H1 (cell line): ENCODE measurements around the gene PLOD1. TPM values are rescaled to one million over a fixed set of nuclear protein-coding genes. Genes with fewer than 3 reads are reported as not detected.

Source experiments
- CTCF ChIA-PET: fragments of 300-600 bp; sonication (Branson Sonifier 250); formaldehyde crosslinking; loops from one replicate; lab custom pipeline; 2021; ENCODE audit not compliant: partially characterized antibody; lab: Charles Lee
- POLR2A ChIA-PET: fragments of 300-600 bp; sonication (Branson Sonifier 250); formaldehyde crosslinking; loops from one replicate; lab custom pipeline; 2021; ENCODE audit warnings: inconsistent platforms; ENCODE audit not compliant: partially characterized antibody; lab: Charles Lee
- DNase-seq, 2 experiments: peaks; one replicate each; pipeline versions ENCODE4 v3.0.0 to v3.0.0-alpha.2; 2010 to 2022; ENCODE audit warnings: low spot score in 2 of 2, low read depth in 1 of 2, mixed read lengths in 1 of 2
- FAIRE-seq: peaks from 2 replicates; lab custom pipeline; 2011; peaks lifted over from hg19 to GRCh38; lab: Jason Lieb, UNC
- H2AFZ ChIP-seq: 2 replicates; pipeline ENCODE4 v1.8.1; 2012; ENCODE audit warnings: low read length, inconsistent platforms
- H2AK5ac ChIP-seq: 2 replicates; pipeline ENCODE4 v1.6.1; 2013; ENCODE audit warnings: low read depth, low read length
- H2BK120ac ChIP-seq: replicated peaks from 2 replicates; pipeline ENCODE3; 2013; ENCODE audit warnings: low read depth, low read length, inconsistent platforms
- H2BK12ac ChIP-seq: 2 replicates; pipeline ENCODE4 v1.6.1; 2013; ENCODE audit warnings: low read depth, low read length
- H2BK15ac ChIP-seq: 2 replicates; pipeline ENCODE4 v1.6.1; 2013; ENCODE audit warnings: low read length
- H2BK20ac ChIP-seq: 2 replicates; pipeline ENCODE4 v1.6.1; 2013; ENCODE audit warnings: low read length
- H2BK5ac ChIP-seq: 2 replicates; pipeline ENCODE4 v1.6.1; 2013; ENCODE audit warnings: low read depth, low read length
- H3K14ac ChIP-seq: 2 replicates; pipeline ENCODE4 v1.6.1; 2013; ENCODE audit warnings: inconsistent platforms; ENCODE audit not compliant: insufficient read length
- H3K18ac ChIP-seq: 2 replicates; pipeline ENCODE4 v1.6.1; 2013; ENCODE audit warnings: low read length; ENCODE audit errors: extremely low read depth
- H3K23ac ChIP-seq: 2 replicates; pipeline ENCODE4 v1.6.1; 2013; ENCODE audit warnings: inconsistent platforms; ENCODE audit not compliant: insufficient read length
- H3K23me2 ChIP-seq: 2 replicates; pipeline ENCODE4 v1.6.1; 2013; ENCODE audit warnings: low read depth, low read length
- H3K27ac ChIP-seq: 2 replicates; pipeline ENCODE4 v1.6.1; 2011; ENCODE audit warnings: low read depth, low read length, inconsistent platforms
- H3K27me3 ChIP-seq, 4 experiments: replicated peaks in 1 of 4; 1 replicate in 1 of 4; 2 replicates in 3 of 4; pipeline versions ENCODE4 v1.6.1 to v1.8.1; 2011 to 2013; ENCODE audit warnings: low read length in 3 of 4, mild to moderate bottlenecking in 3 of 4, inconsistent platforms in 2 of 4, mixed read lengths in 2 of 4, moderate library complexity in 1 of 4; ENCODE audit not compliant: control insufficient read depth in 3 of 4, insufficient read depth in 3 of 4; ENCODE audit errors: extremely low read depth in 1 of 4
- H3K36me3 ChIP-seq, 4 experiments: 2 replicates each; pipeline versions ENCODE4 v1.6.1 to v1.8.1; 2011 to 2013; ENCODE audit warnings: mild to moderate bottlenecking in 4 of 4, low read length in 3 of 4, moderate library complexity in 2 of 4, control low read depth in 1 of 4, inconsistent platforms in 1 of 4; ENCODE audit not compliant: insufficient read depth in 4 of 4, control insufficient read depth in 2 of 4
- H3K4ac ChIP-seq: replicated peaks from 2 replicates; pipeline ENCODE3; 2013; ENCODE audit warnings: low read length, low read depth, mixed read lengths, inconsistent platforms; ENCODE audit not compliant: insufficient read length
- H3K4me1 ChIP-seq, 4 experiments: replicated peaks in 1 of 4; 1 replicate in 1 of 4; 2 replicates in 3 of 4; pipeline versions ENCODE4 v1.6.1 to v1.8.1; 2011 to 2013; ENCODE audit warnings: low read length in 3 of 4, inconsistent platforms in 2 of 4, mixed read lengths in 1 of 4; ENCODE audit not compliant: insufficient read depth in 4 of 4, control insufficient read depth in 3 of 4
- H3K4me2 ChIP-seq, 2 experiments: 2 replicates each; pipeline versions ENCODE4 v1.6.1 to v1.8.1; 2011 to 2013; ENCODE audit warnings: low read depth in 2 of 2, low read length in 2 of 2, control low read depth in 1 of 2, inconsistent platforms in 1 of 2, mild to moderate bottlenecking in 1 of 2; ENCODE audit not compliant: insufficient read depth in 1 of 2
- H3K4me3 ChIP-seq, 4 experiments: fragments of 200-600, 300-600 bp in 1 of 4; sonication (generic), shearing (Covaris generic), sonication (Bioruptor Twin) in 1 of 4; 2 replicates each; pipeline versions ENCODE4 v1.5.1 to v1.8.1; 2011 to 2016; ENCODE audit warnings: low read length in 4 of 4, low read depth in 3 of 4, control low read depth in 2 of 4, inconsistent platforms in 2 of 4, mild to moderate bottlenecking in 2 of 4, mixed read lengths in 1 of 4, moderate library complexity in 1 of 4; ENCODE audit not compliant: insufficient read depth in 2 of 4; ENCODE audit errors: extremely low read depth in 1 of 4
- H3K56ac ChIP-seq: replicated peaks from 2 replicates; pipeline ENCODE3; 2013; ENCODE audit warnings: low read depth, mild to moderate bottlenecking, mixed read lengths, low read length, inconsistent platforms; ENCODE audit not compliant: insufficient read length
- H3K79me1 ChIP-seq: 2 replicates; pipeline ENCODE4 v1.6.1; 2013; ENCODE audit warnings: low read depth, low read length, control low read depth
- H3K79me2 ChIP-seq, 2 experiments: 2 replicates each; pipeline versions ENCODE4 v1.6.1 to v1.8.1; 2012 to 2013; ENCODE audit warnings: low read length in 2 of 2, mild to moderate bottlenecking in 2 of 2, inconsistent platforms in 1 of 2; ENCODE audit not compliant: insufficient read depth in 2 of 2, control insufficient read depth in 1 of 2
- H3K9ac ChIP-seq, 4 experiments: replicated peaks in 1 of 4; 1 replicate in 1 of 4; 2 replicates in 3 of 4; pipeline versions ENCODE4 v1.6.1 to v1.8.1; 2011 to 2013; ENCODE audit warnings: low read depth in 3 of 4, low read length in 3 of 4, control low read depth in 2 of 4, mild to moderate bottlenecking in 2 of 4, moderate library complexity in 2 of 4, inconsistent platforms in 1 of 4; ENCODE audit errors: extremely low read depth in 1 of 4
- H3K9me3 ChIP-seq, 2 experiments: 2 replicates each; pipeline versions ENCODE4 v1.6.1 to v1.8.1; 2012 to 2013; ENCODE audit warnings: mild to moderate bottlenecking in 2 of 2, moderate library complexity in 2 of 2, control low read depth in 1 of 2, inconsistent platforms in 1 of 2, low read depth in 1 of 2, low read length in 1 of 2, mixed read lengths in 1 of 2; ENCODE audit not compliant: insufficient read depth in 2 of 2
- H4K20me1 ChIP-seq, 2 experiments: replicated peaks in 1 of 2; 2 replicates each; pipeline versions ENCODE3 to v1.8.1; 2011 to 2013; ENCODE audit warnings: inconsistent platforms in 2 of 2, low read length in 2 of 2, mild to moderate bottlenecking in 1 of 2; ENCODE audit not compliant: insufficient read depth in 2 of 2, control insufficient read depth in 1 of 2
- H4K5ac ChIP-seq: 2 replicates; pipeline ENCODE4 v1.6.1; 2013; ENCODE audit warnings: low read length, low read depth, mixed read lengths, inconsistent platforms; ENCODE audit not compliant: insufficient read length
- H4K8ac ChIP-seq: 2 replicates; pipeline ENCODE4 v1.8.0; 2013; ENCODE audit warnings: mild to moderate bottlenecking, moderate library complexity, low read length, inconsistent platforms; ENCODE audit not compliant: insufficient read depth; ENCODE audit errors: extremely low read depth
- H4K91ac ChIP-seq: replicated peaks from 2 replicates; pipeline ENCODE3; 2013; ENCODE audit warnings: low read length, mixed read lengths, inconsistent platforms; ENCODE audit not compliant: insufficient read length
- WGBS, 2 experiments: shearing (Covaris generic) in 1 of 2; methylation state at CpG; one replicate each; pipeline versions ENCODE4 v1.1.6 to v1.1.7; 2013 to 2015; ENCODE audit warnings: low lambda C conversion rate in 2 of 2, mixed read lengths in 2 of 2, inconsistent platforms in 1 of 2, low coverage in 1 of 2, missing lambda C conversion rate in 1 of 2; ENCODE audit not compliant: insufficient replicate concordance in 2 of 2, insufficient coverage in 1 of 2, insufficient read length in 1 of 2; ENCODE audit errors: extremely low coverage in 1 of 2, missing lambda C conversion rate in 1 of 2; 5-methylcytosine and 5-hydroxymethylcytosine counted together
- polyA plus RNA-seq, 7 experiments: library from polyadenylated mRNA; depleted of rRNA in 3 of 7; stranded (reverse) in 5 of 7; unstranded in 2 of 7; fragments of >200 nt in 5 of 7; fragments of 200-250 nt in 2 of 7; gene quantifications; 1 replicate in 5 of 7; 2 replicates in 1 of 7; 4 replicates in 1 of 7; pipeline versions ENCODE4 v1.2.1 to v1.2.3, GENCODE V29; 2011 to 2013; ENCODE audit warnings: missing spikeins in 2 of 7, mixed read lengths in 2 of 7
- total RNA-seq: library from RNA; stranded (reverse); fragmentation: NEBNext Ultra II Directional; extraction: Animal tissue kit (Norgen Biotek cat#: 25700); gene quantifications from 2 replicates; pipeline ENCODE4 v1.2.1, GENCODE V29; 2021

Gene PLOD1
- total and polyA plus RNA-seq, 2 of the 8 experiments (the other 6 are each of a cell fraction or from before 2014, with no cell fraction given), result 44.9 to 51.8 TPM

- Histone ChIP-seq H2BK20ac (no peak overlapping the region), H3K9me3 (no peaks in the 10 kb centered on the region), H3K4me1 (peaks cover 0 to 7% (median 0%) of the 10 kb centered on the region in 4 experiments; a peak in 4 of 7 replicates), H3K23ac (no peak overlapping the region), H3K4me2 (no peak overlapping the region), H3K27ac (no peak overlapping the region), H3K9ac (no peak overlapping the region), H2BK12ac (no peak overlapping the region), H3K56ac (no peak overlapping the region), H3K18ac (no peak overlapping the region), H2BK15ac (no peak overlapping the region), H4K5ac (no peak overlapping the region), H3K79me2 (peaks cover 0 to 6% of the 10 kb centered on the region in 2 experiments; a peak in 3 of 4 replicates), H2AFZ (no peak overlapping the region), H4K91ac (no peak overlapping the region), H2BK120ac (no peak overlapping the region), H4K20me1 (peaks cover 0 to 5% of the 10 kb centered on the region in 2 experiments), H3K36me3 (peaks cover 13 to 25% (median 22%) of the 10 kb centered on the region in 4 experiments; a peak in 6 of 8 replicates), H3K14ac (no peak overlapping the region), H3K79me1 (peaks cover 5% of the 10 kb centered on the region), H3K4me3 (no peak overlapping the region), H3K4ac (no peak overlapping the region), H2BK5ac (no peak overlapping the region), H3K23me2 (peaks cover 5% of the 10 kb centered on the region), H3K27me3 (no peaks in the 10 kb centered on the region), H4K8ac (no peak overlapping the region), H2AK5ac (no peak overlapping the region)
- no peak for DNase-seq
- no peak for FAIRE-seq
- CTCF ChIA-PET, result interaction anchor here (0.9 to 3.9 kb wide), 2 partner anchors 15 to 16 kb away, joined by 3 to 13 read pairs; no protein-coding TSS in a partner anchor
- 91 to 100% methylated on average over 1 to 9 of the region's 9 CpGs for WGBS, 2 experiments
- POLR2A ChIA-PET, result interaction anchor here (2.4 to 9.5 kb wide), 2 partner anchors 16 to 107 kb away, joined by 10 to 66 read pairs; no protein-coding TSS in a partner anchor
Observed at GRCh38 chr1:12015499-12015898, 81.0 kb downstream of the PLOD1 start.
